Measurements from ENCODE around the gene GCNA. TPM values are rescaled to one million over a fixed set of nuclear protein-coding genes. Genes with fewer than 3 reads are reported as not detected.
A peak's percentile ranks its signal among the peaks of the same experiment; 100 is the strongest.
"Not testable (repeated sequence)": the region's sequence is repeated elsewhere in the genome, so short reads cannot be mapped to it uniquely, and the experiment has no call there.

Gene GCNA
- total RNA-seq, 2 experiments from 2014 or later = 8.5 to 8.7 TPM

DNA sequence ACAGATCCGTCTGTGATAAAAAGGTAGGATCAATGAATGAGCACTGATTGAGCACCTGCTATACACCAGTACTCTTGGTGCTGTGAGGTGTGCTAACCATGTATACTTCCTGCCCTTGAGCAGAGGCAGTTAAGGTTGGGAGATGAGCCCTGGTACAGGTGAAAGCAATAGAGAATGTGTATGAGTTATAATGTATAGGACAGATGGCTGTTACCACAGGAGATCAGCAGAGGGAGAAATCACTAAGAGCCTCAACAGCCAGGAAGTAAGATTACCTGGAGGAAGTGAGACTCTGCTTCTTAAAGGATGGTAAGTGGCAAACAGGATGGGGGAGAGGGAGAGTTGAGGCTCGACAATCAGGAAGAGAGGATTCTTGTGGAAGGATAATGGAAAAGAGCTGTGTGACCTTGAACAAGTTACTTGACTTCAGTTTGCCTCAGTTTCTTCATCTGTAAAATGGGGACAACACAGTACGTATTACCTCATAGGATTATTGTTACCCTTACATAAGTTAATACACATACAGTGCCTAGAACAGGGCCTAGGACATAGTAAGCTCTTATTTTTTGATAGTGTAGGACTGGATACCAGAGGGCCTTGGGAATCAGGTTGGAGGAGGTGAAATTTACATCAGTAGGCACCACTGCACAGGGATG, 31.0 kb downstream of the GCNA start:
- DNase-seq (no peak), ATAC-seq (ENCODE audit: low read depth) (peak; percentile 54)
- H3K36me3 Mint-ChIP-seq = peaks cover 50% of the 10 kb centered on the region
- no peaks in the 10 kb centered on the region for H3K9me3 Mint-ChIP-seq
- peak overlapping the region; percentile 87 for H3K27ac Mint-ChIP-seq
- POLR2A ChIA-PET = interaction anchor here (0.9 to 1.2 kb wide), 2 partner anchors 9 to 13 kb away, joined by 3 to 8 read pairs; partner anchors contain the start of gene CXCR3
- no peaks in the 10 kb centered on the region for H3K27me3 Mint-ChIP-seq
- H3K4me1 Mint-ChIP-seq = peaks cover 57% of the 10 kb centered on the region
- peak overlapping the region; percentile 64 for H3K4me3 Mint-ChIP-seq

GRCh38 chrX:71611736-71612135, 33.5 kb downstream of the GCNA start:
- not testable (repeated sequence) for ATAC-seq (ENCODE audit: low read depth); DNase-seq; H3K27me3 Mint-ChIP-seq; H3K4me3 Mint-ChIP-seq; H3K9me3 Mint-ChIP-seq
- POLR2A ChIA-PET = interaction anchor here (0.7 kb wide), 1 partner anchor 11 kb away, joined by 8 read pairs; no protein-coding TSS in a partner anchor
- peaks cover 51% of the 10 kb centered on the region for H3K36me3 Mint-ChIP-seq
- peak overlapping the region; percentile 38 for H3K27ac Mint-ChIP-seq
- H3K4me1 Mint-ChIP-seq = peaks cover 56% of the 10 kb centered on the region

DNA sequence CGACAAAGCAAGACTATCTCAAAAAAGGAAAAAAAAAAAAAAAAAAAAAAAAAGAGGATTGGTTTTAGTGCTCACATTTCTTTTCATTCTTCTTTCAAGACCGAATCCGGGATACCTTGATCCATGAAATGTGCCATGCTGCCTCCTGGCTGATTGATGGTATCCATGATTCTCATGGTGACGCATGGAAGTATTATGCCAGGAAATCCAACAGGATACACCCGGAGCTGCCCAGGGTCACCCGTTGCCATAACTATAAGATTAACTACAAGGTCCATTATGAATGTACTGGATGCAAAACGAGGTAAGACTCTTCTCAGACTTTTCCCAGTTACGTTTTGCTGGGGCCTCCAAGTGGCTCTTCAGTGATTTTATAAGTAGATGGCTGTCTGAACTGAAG, 34.0 kb downstream of the GCNA start:
- no peaks in the 10 kb centered on the region for H3K27me3 Mint-ChIP-seq
- no peaks in the 10 kb centered on the region for H3K9me3 Mint-ChIP-seq
- DNase-seq (no peak), ATAC-seq (ENCODE audit: low read depth) (no peak)
- H3K4me3 Mint-ChIP-seq = no peak overlapping the region
- H3K4me1 Mint-ChIP-seq = peaks cover 54% of the 10 kb centered on the region
- H3K36me3 Mint-ChIP-seq = peaks cover 55% of the 10 kb centered on the region
- no peak overlapping the region for H3K27ac Mint-ChIP-seq
- POLR2A ChIA-PET = interaction anchor here (0.7 kb wide), 1 partner anchor 10 kb away, joined by 8 read pairs; no protein-coding TSS in a partner anchor

- Mint-ChIP-seq H3K4me1 (peaks cover 47% of the 10 kb centered on the region), H3K27ac (peak overlapping the region; percentile 93), H3K4me3 (peak overlapping the region; percentile 96), H3K9me3 (no peaks in the 10 kb centered on the region), H3K36me3 (peaks cover 51% of the 10 kb centered on the region), H3K27me3 (no peaks in the 10 kb centered on the region)
- POLR2A ChIA-PET = interaction anchor here (1.2 kb wide), 2 partner anchors 8 to 9 kb away, joined by 3 to 4 read pairs; no protein-coding TSS in a partner anchor
- no peak for DNase-seq
- no peak for ATAC-seq (ENCODE audit: low read depth)
These were observed 36.8 kb downstream of the GCNA start for GRCh38 chrX:71615056-71615455.

DNA sequence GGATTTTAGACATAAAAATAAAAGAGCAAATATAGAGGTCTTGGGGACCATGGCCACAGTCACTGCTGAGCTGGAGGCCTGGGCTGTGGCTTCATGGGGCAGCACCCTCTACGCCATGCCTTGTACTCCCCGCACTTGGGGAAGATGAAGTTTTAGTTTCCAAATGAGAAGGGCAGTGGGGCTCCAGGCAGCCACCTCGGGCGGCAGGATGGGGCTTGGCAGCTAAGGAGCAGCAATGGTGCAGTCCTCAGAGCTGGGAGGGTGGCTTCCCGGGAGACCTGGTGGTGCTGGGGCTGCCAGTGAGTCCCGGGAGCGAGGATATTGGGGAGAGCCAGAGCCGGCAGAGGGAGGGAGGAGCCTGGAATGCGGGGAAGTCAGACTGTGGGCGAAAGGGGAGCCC, 37.7 kb downstream of the GCNA start:
- H3K36me3 Mint-ChIP-seq = peaks cover 52% of the 10 kb centered on the region
- peak overlapping the region; percentile 96 for H3K4me3 Mint-ChIP-seq
- POLR2A ChIA-PET = interaction anchor here (1.1 kb wide), 1 partner anchor 8 kb away, joined by 3 read pairs; no protein-coding TSS in a partner anchor
- DNase-seq (no peak), ATAC-seq (ENCODE audit: low read depth) (no peak)
- no peaks in the 10 kb centered on the region for H3K9me3 Mint-ChIP-seq
- H3K4me1 Mint-ChIP-seq = peaks cover 45% of the 10 kb centered on the region
- H3K27ac Mint-ChIP-seq = peak overlapping the region; percentile 93
- no peaks in the 10 kb centered on the region for H3K27me3 Mint-ChIP-seq

GRCh38 chrX:71616672-71617529, 38.7 kb downstream of the GCNA start:
- H3K27ac Mint-ChIP-seq = peak overlapping the region; percentile 93
- POLR2A ChIA-PET = interaction anchor here (0.7 to 3.5 kb wide), 6 partner anchors 8 to 84 kb away, joined by 3 to 27 read pairs (median 4); partner anchors contain the start of gene OGT
- DNase-seq (peak; percentile 59), ATAC-seq (ENCODE audit: low read depth) (peak; percentile 10)
- H3K27me3 Mint-ChIP-seq = no peaks in the 10 kb centered on the region
- H3K36me3 Mint-ChIP-seq = peaks cover 46% of the 10 kb centered on the region
- H3K9me3 Mint-ChIP-seq = no peaks in the 10 kb centered on the region
- H3K4me3 Mint-ChIP-seq = peak overlapping the region; percentile 96
- peaks cover 45% of the 10 kb centered on the region for H3K4me1 Mint-ChIP-seq

- Mint-ChIP-seq H3K27ac (peak overlapping the region; percentile 93), H3K36me3 (peaks cover 43% of the 10 kb centered on the region), H3K27me3 (no peaks in the 10 kb centered on the region), H3K4me3 (peak overlapping the region; percentile 96), H3K4me1 (peaks cover 49% of the 10 kb centered on the region), H3K9me3 (no peaks in the 10 kb centered on the region)
- ATAC-seq (ENCODE audit: low read depth) = no peak
- POLR2A ChIA-PET = interaction anchor here (0.6 to 3.5 kb wide), 8 partner anchors 9 to 334 kb away, joined by 3 to 27 read pairs (median 5); partner anchors contain the start of genes NONO and OGT
- peak; percentile 36 for DNase-seq
These were observed 39.5 kb downstream of the GCNA start for GRCh38 chrX:71617742-71618141.

- Mint-ChIP-seq H3K9me3 (no peaks in the 10 kb centered on the region), H3K27ac (peak within 1 kb of the TSS; percentile 93), H3K36me3 (peaks cover 39% of the 10 kb centered on the region), H3K4me3 (peak within 1 kb of the TSS; percentile 96), H3K4me1 (peaks cover 50% of the 10 kb centered on the region), H3K27me3 (no peaks in the 10 kb centered on the region)
- DNase-seq = peak; percentile 68
- ATAC-seq (ENCODE audit: low read depth) = peak; percentile 39
- POLR2A ChIA-PET = interaction anchor here (0.6 to 3.5 kb wide), 9 partner anchors 10 to 335 kb away, joined by 3 to 27 read pairs (median 5); partner anchors contain the start of genes NONO, OGT and TAF1
These were observed 40.1 kb downstream of the GCNA start, which contains the start of gene CXCR3 for GRCh38 chrX:71618303-71618721. Gene CXCR3, minus strand, starts transcription at chrX:71618511. Its CDS starts 62 bp downstream, at chrX:71618449.

- DNase-seq = no peak
- Mint-ChIP-seq H3K27ac (peak overlapping the region; percentile 93), H3K36me3 (peaks cover 34% of the 10 kb centered on the region), H3K4me1 (peaks cover 51% of the 10 kb centered on the region), H3K9me3 (no peaks in the 10 kb centered on the region), H3K27me3 (no peaks in the 10 kb centered on the region), H3K4me3 (peak overlapping the region; percentile 96)
- no peak for ATAC-seq (ENCODE audit: low read depth)
- POLR2A ChIA-PET = interaction anchor here (0.6 to 3.5 kb wide), 8 partner anchors 10 to 335 kb away, joined by 3 to 27 read pairs (median 5); partner anchors contain the start of genes NONO, OGT and TAF1
These were observed 40.5 kb downstream of the GCNA start for GRCh38 chrX:71618787-71619186.

DNA sequence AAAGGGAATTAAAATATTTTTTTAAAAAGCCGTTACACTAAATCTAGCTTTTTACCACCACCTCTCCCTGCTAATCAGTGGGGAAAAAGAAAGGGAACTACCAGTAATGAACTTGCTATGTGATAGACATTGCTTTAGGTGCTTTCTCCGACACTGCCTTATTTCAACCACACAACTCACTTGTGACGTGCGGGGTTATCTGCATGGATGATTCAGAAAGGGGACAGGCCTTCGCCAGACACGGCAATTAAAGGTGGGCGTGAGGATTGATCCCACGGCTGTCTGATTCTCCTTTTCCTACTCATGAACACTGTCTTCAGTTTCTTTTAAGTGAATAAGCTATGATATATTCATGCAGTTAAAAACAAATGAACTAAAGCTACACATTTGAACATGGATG, 41.0 kb downstream of the GCNA start:
- POLR2A ChIA-PET = interaction anchor here (1.2 to 3.5 kb wide), 5 partner anchors 11 to 253 kb away, joined by 4 to 27 read pairs (median 5); partner anchors contain the start of genes OGT and TAF1
- ATAC-seq (ENCODE audit: low read depth) (no peak), DNase-seq (no peak)
- Mint-ChIP-seq H3K9me3 (no peaks in the 10 kb centered on the region), H3K27me3 (no peaks in the 10 kb centered on the region), H3K36me3 (peaks cover 32% of the 10 kb centered on the region), H3K4me3 (peak overlapping the region; percentile 96), H3K27ac (peak overlapping the region; percentile 93), H3K4me1 (peaks cover 51% of the 10 kb centered on the region)

DNA sequence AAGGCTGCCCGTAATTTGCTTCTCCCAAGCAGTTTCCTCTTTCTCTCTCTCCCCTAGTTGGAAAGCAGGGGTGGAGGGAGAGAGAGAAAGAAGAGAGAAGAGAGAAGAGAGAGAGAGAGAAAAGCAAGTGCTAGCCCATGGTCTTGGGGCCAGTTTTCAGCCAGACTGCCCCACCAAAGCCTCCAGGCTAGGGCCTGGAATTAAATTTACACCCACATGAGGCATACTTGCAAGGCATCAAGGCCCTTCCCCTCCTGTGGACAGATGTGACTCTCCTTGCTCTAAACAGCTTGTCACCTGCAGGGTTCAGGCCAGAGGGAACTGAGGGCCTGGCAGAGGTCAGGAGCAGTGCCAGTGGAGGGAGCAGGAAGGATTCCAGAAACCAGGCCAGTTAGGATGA, 41.7 kb downstream of the GCNA start:
- ATAC-seq (ENCODE audit: low read depth) (no peak), DNase-seq (no peak)
- H3K4me3 Mint-ChIP-seq = peak overlapping the region; percentile 96
- H3K36me3 Mint-ChIP-seq = peaks cover 30% of the 10 kb centered on the region
- peaks cover 47% of the 10 kb centered on the region for H3K4me1 Mint-ChIP-seq
- POLR2A ChIA-PET = interaction anchor here (3.5 kb wide), 1 partner anchor 87 kb away, joined by 27 read pairs; the partner anchor contains the start of gene OGT
- H3K9me3 Mint-ChIP-seq = no peaks in the 10 kb centered on the region
- peak overlapping the region; percentile 93 for H3K27ac Mint-ChIP-seq
- no peaks in the 10 kb centered on the region for H3K27me3 Mint-ChIP-seq

- no peak for DNase-seq
- Mint-ChIP-seq H3K36me3 (peaks cover 18% of the 10 kb centered on the region), H3K9me3 (no peaks in the 10 kb centered on the region), H3K4me3 (no peak overlapping the region), H3K27me3 (no peaks in the 10 kb centered on the region), H3K4me1 (peaks cover 39% of the 10 kb centered on the region), H3K27ac (peak overlapping the region; percentile 95)
- POLR2A ChIA-PET = interaction anchor here (0.9 to 3.5 kb wide), 8 partner anchors 12 to 440 kb away, joined by 3 to 16 read pairs (median 6); partner anchors contain the start of genes NONO, OGT and TAF1
- no peak for ATAC-seq (ENCODE audit: low read depth)
These were observed 43.4 kb downstream of the GCNA start for GRCh38 chrX:71621603-71622002.

Measured in activated naive CD8-positive, alpha-beta T cell treated with anti-CD3 and anti-CD28 coated beads, Interleukin-2, amount 10 ng/mL, durations not matched to agents 7 days and 5 days (primary cell).